KOPT-K1 (cell line): Measurements from ENCODE around the gene MAD2L2.
A peak's percentile ranks its signal among the peaks of the same experiment; 100 is the strongest.

Experiments
- H3K27ac ChIP-seq: fragments of 200-600 bp; sonication (generic); 2 replicates; pipeline ENCODE4 v1.5.1; 2016; ENCODE audit warnings: antibody characterized with exemption, mild to moderate bottlenecking, low read depth, low read length; ENCODE audit not compliant: poor library complexity, severe bottlenecking
- H3K36me3 ChIP-seq: fragments of 200-600 bp; sonication (generic); 2 replicates; pipeline ENCODE4 v1.5.1; 2017; ENCODE audit warnings: antibody characterized with exemption, mild to moderate bottlenecking, low read length, moderate library complexity; ENCODE audit not compliant: insufficient read depth
- H3K9me3 ChIP-seq: fragments of 200-600 bp; sonication (generic); 2 replicates; pipeline ENCODE4 v1.5.1; 2017; ENCODE audit warnings: antibody characterized with exemption, low read length, mild to moderate bottlenecking; ENCODE audit not compliant: insufficient read depth, poor library complexity, severe bottlenecking

Gene MAD2L2

DNA sequence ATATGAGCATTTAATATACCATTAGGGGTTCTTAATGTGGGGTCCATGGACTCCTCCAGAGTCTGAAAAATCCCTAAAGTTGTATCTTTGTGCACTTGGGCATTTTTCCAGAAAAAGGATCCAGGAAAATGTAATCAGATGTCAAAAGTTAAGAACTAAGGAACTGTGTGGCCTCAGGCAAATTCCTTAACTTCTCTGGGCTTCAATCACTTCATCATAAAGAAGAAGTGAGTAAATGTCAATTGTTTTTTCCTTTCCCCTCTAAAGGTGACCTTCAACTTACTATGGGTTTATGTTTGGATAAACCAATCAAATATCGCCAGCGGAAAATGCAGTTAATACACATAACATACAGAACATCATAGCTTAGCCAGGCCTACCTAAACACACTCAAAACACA is 2.5 kb downstream of the MAD2L2 start:
- peaks cover 55% of the 10 kb centered on the region for H3K36me3 ChIP-seq
- no peak overlapping the region for H3K27ac ChIP-seq
- no peaks in the 10 kb centered on the region for H3K9me3 ChIP-seq

DNA sequence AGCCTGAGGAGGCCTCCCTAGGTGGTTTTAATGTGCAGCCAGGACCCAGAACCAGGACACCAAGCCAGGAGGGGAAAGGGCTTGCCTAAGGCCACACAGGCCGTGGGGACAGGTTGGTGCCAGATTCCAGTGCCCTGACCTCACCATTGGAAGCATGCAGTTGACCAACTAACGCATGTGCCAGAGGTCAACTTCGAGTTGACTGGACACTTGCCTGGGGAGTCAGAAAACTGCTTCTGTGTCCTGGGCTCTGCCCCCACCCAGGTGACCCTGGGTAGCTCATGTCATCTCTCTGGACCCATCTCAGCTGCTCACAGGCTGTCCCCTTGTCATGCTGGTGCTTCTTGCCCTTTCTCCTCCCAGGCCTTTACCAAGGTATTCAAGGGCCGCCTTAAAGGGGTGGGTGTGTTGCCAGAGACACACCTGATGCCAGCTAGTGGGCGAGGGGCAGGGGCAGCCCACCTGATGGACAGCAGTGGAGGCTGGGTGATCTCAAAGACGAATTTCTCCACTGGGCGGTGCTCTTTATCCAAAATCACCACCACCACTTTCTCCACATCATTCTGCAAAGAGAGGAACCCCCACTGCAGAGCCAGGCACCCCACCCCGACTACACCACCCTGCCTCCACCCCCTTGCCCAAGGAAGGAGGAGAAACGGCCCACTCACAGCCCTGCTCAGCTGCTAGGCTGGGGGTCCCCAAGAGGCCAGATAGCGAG is 4.4 kb downstream of the MAD2L2 start:
- peaks cover 73% of the 10 kb centered on the region for H3K36me3 ChIP-seq
- H3K27ac ChIP-seq, result no peak overlapping the region

DNA sequence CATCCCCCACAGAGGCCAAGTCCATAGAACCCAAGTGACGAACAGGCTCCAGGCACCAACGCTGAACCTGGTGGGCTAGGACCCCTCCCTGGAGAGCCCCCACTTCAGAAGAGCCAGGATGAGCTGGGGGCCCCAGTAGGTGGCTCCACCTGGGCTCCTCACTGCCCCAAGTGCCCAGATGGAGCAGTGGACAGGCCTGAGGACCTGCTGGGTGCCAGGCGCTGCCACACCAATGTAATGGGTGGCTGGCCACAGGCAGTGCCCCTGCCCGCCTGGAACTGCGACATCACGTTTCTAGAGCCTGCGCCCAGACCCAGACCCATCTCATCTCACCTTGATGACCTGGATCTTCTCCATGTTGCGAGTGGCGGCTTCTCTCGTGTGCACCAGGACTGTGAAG is 5.6 kb downstream of the MAD2L2 start:
- Histone ChIP-seq H3K27ac (no peak overlapping the region), H3K9me3 (no peaks in the 10 kb centered on the region), H3K36me3 (peaks cover 85% of the 10 kb centered on the region)

More for the DNA sequence above, 4.4 kb downstream of the MAD2L2 start:
- no peaks in the 10 kb centered on the region for H3K9me3 ChIP-seq

DNA sequence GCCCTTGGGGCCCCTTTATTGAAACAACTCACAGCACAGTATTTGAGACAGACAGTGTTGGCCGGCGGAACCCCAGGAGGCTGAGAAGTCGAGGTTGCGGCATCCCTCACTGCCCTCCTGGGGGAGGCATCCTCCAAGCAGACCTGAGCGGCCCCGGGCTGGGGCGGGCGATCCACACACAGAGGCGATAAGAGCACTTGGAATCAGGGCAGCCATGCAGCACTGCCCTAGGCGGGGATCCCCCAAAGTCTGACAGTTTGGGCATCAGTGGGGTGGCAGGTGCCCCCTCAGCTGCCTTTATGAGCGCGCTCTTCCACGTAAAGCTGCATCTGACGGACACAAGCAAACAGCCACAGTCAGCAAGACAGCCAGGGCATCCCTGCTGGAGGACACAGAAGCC is 6.5 kb downstream of the MAD2L2 start:
- Histone ChIP-seq H3K36me3 (peaks cover 89% of the 10 kb centered on the region), H3K27ac (no peak overlapping the region), H3K9me3 (no peaks in the 10 kb centered on the region)

DNA sequence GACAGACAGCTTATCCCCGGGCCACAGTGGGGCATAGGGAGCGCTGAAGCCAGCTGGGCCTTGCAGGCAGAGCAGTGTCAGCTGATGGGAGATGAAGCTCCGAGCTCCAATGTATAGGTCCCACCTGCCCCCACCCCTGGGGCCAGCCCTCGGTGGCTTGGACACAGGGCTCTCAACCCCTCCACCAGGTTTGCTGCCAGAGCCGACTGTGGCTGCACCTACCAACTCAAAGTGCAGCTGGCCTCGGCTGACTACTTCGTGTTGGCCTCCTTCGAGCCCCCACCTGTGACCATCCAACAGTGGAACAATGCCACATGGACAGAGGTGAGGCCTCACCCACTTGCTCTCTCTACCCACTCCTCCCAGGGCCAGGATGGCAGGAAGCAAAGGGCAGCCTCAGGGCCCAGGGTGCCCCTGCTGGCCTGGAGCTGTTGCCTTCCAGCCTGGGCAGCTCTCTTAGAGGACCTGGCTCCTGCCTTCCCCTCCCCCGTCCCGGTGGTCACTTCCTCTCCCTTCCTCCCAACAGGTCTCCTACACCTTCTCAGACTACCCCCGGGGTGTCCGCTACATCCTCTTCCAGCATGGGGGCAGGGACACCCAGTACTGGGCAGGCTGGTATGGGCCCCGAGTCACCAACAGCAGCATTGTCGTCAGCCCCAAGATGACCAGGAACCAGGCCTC is 7.7 kb downstream of the MAD2L2 start:
- H3K36me3 ChIP-seq, result peaks cover 94% of the 10 kb centered on the region

DNA sequence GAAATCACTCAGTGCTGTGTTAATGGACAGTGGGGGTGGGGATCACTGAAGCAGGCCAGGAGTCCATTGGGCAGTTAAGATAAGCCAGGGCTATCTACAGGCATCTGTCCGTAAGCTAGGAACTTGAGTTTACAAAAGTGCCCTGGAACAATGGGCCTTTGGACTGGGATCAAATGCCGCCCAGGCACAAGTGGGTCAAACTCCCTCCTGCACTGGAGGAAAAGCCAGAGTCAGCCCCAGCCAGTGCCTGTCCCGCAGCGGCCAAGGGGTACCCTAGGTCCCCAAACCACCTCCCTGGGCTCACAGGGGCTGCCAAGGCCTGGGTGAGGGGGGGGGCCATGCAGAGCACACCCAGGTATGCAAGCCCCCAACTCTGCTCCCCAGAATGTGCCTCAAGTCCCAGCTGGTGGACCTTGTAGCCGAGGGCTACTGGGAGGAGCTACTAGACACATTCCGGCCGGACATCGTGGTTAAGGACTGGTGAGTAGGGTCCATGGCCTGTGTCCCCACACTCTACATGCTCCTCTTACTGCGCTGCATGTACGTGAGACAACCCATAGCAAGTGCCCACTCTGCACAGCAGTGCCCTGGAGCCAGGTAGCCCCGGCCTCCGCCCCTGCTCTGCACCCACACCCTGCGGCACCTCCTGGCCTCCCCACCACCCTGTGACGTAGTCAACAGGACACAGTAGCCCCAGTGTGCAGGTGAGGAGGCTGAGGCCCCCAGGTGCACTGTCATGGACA is 9.2 kb downstream of the MAD2L2 start:
- no peak overlapping the region for H3K27ac ChIP-seq
- no peaks in the 10 kb centered on the region for H3K9me3 ChIP-seq
- H3K36me3 ChIP-seq, result peaks cover 80% of the 10 kb centered on the region

More for the DNA sequence above, 7.7 kb downstream of the MAD2L2 start:
- Histone ChIP-seq H3K9me3 (no peaks in the 10 kb centered on the region), H3K27ac (no peak overlapping the region)

DNA sequence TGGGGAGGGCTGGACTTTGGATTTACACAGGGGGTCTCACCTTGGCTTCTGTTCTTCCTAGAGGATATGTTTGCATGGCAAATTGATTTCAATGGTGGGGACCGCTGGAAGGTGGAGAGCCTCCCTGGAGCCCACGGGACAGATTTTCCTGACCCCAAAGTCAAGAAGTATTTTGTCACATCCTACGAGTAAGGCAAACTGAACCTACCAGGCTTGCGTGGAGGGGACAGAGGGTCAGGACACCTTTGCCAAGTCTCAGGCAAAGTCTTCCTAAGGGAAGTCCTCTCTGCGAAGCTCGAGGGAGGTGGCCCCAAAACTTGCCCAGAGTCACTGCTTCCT is 9.8 kb downstream of the MAD2L2 start:
- peaks cover 78% of the 10 kb centered on the region for H3K36me3 ChIP-seq

DNA sequence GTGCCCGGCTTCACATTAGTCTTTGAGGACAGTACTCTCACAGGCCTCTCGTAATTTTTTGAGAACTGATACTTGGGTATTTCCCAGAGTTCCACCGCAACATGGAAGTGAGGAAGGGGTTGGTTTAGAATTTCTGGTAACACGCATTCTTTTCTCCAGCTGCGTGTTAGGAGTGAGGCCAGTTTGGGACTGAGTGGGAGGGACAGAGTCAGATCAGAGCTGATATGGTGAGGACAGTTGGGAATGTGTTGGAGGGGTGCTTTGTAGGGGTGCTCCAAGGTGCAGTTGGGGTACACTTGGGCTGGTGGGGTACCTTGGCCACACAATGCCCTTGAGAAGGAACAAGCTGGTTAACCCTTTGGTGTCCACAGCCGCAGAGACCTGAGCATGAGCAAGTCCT is 10.2 kb downstream of the MAD2L2 start:
- Histone ChIP-seq H3K27ac (no peak overlapping the region), H3K9me3 (no peaks in the 10 kb centered on the region), H3K36me3 (peaks cover 74% of the 10 kb centered on the region)

More for the DNA sequence above, 9.8 kb downstream of the MAD2L2 start:
- Histone ChIP-seq H3K9me3 (no peaks in the 10 kb centered on the region), H3K27ac (no peak overlapping the region)

DNA sequence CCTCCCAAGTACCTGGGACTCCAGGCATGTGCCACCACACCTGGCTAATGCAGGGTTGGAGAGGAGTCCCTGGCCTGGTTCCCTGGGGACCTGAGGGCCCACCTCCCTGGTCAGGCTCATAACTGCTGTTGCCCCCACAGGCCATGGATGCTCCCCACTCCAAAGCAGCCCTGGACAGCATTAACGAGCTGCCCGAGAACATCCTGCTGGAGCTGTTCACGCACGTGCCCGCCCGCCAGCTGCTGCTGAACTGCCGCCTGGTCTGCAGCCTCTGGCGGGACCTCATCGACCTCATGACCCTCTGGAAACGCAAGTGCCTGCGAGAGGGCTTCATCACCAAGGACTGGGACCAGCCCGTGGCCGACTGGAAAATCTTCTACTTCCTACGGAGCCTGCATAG is 12.4 kb downstream of the MAD2L2 start:
- peaks cover 52% of the 10 kb centered on the region for H3K36me3 ChIP-seq
- H3K27ac ChIP-seq, result no peak overlapping the region
- no peaks in the 10 kb centered on the region for H3K9me3 ChIP-seq

DNA sequence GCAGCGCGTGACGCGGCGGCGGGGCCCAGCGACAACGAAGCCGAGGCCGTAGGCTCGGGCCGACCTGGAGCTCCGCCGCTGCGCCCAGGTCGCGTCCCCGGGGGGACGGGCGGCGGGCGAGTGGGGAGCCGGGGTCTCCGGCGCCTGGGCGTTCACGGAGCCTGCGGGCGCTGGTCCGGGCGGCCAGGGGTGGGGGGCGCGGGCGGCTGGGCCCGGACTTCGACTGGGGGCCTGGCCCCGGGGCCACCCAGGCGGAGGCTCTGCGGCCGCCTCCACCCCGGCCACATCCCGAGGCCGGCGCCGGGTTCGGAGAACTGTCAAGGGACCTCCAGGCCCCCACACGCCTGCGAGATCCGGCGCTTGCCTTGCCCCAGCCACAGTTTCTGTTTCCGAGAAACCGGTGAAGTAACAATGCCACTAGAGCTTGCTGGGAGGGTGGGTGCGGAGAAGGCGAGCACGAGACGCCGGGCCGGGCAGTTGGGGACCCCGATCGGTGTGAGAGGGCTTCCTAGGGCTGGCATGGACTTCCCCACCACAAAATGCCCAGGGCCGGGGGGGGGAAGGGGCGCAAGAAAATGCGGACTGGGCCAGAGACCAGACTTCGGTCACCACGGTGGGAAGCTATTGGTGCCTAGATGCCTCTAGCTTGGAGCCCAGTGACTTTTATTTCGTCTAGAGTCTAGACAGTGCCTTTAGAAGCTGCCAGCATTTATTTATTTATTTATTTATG is 16.4 kb downstream of the MAD2L2 start:
- peaks cover 33% of the 10 kb centered on the region for H3K36me3 ChIP-seq
- H3K9me3 ChIP-seq, result no peaks in the 10 kb centered on the region
- peak overlapping the region; percentile 62 for H3K27ac ChIP-seq

DNA sequence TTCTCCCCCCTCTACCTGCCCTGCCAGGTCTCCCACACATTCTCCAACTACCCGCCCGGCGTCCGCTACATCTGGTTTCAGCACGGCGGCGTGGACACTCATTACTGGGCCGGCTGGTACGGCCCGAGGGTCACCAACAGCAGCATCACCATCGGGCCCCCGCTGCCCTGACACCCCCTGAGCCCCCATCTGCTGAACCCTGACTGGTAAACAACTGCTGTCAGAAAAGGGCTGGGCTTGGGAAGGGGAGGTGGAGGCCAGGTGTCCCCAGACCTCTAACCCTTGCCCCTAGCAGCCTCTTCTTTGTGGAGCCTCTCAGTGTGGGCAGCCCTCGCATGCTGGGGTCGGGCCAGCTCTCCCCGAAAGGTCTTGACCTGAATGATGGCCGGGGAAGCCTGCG is 19.8 kb downstream of the MAD2L2 start:
- peaks cover 40% of the 10 kb centered on the region for H3K36me3 ChIP-seq
- no peak overlapping the region for H3K27ac ChIP-seq
- H3K9me3 ChIP-seq, result no peaks in the 10 kb centered on the region

DNA sequence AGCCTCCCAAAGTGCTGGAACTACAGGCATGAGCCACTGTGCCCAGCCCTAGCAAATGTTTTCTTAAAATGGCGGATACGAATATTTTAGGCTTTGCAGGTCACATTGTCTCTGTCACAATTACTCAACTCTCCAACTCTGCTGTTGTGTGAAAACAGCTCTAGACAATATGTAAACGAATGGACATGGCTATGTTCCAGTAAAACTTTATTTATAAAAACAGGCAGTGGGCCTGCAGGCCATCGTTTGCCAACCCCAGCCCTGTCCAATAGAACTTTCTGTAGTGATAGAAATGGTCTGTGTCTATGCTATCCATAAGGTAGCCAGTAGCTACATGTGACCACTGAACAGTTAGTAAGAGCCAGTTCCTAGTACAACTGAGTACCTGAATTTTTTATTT is 21.2 kb downstream of the MAD2L2 start:
- no peak overlapping the region for H3K27ac ChIP-seq
- peaks cover 40% of the 10 kb centered on the region for H3K36me3 ChIP-seq
- H3K9me3 ChIP-seq, result no peaks in the 10 kb centered on the region

DNA sequence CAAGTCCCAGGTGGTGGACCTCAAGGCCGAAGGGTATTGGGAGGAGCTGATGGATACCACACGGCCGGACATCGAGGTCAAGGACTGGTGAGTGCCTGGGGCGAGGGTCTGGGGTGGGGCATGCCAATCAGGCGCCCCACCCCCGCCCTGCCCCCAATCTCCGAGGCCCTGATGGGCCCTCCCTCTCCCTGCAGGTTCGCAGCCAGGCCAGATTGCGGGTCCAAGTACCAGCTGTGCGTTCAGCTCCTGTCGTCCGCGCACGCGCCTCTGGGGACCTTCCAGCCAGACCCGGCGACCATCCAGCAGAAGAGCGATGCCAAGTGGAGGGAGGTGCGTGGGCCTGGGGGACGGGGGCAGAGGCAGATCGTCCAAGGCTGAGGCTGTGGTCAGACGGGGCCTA is 22.4 kb downstream of the MAD2L2 start:
- H3K9me3 ChIP-seq, result no peaks in the 10 kb centered on the region
- H3K36me3 ChIP-seq, result peaks cover 40% of the 10 kb centered on the region
- H3K27ac ChIP-seq, result no peak overlapping the region

DNA sequence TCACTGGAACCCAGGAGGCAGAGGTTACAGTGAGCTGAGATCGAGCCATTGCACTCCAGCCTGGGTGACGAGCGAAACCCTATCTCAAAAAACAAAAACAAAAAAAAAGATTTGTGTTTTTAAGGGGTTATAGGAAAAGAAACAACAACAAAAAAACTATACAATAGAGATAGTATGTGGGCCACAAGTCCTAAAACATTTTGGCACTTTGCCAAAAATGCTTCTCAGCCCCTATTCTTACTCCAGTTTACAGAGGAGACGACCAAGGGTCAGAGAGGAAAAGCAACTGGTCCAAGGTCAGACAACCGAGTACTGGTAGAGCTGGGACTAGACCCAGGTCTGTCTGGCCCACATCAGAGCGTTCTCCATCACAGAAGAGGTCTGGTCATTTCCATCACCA is 23.3 kb downstream of the MAD2L2 start:
- Histone ChIP-seq H3K27ac (no peak overlapping the region), H3K36me3 (peaks cover 40% of the 10 kb centered on the region), H3K9me3 (no peaks in the 10 kb centered on the region)
